Ovary (tissue), 3 donors: Measurements from ENCODE around the gene MYH11.

ENCODE experiments used
- CTCF ChIP-seq, 3 donors: fragments of 450-650 bp in 2 of 3; fragments of 200-600 bp in 1 of 3; IDR thresholded peaks; one replicate each; pipeline versions ENCODE4 v1.5.1 to v1.8.0; 2016 to 2022; ENCODE audit warnings: antibody characterized with exemption in 3 of 3, mild to moderate bottlenecking in 1 of 3
- EP300 ChIP-seq: sonication (generic); formaldehyde crosslinking; IDR thresholded peaks from one replicate; pipeline ENCODE4 v1.6.1; 2017; ENCODE audit warnings: antibody characterized with exemption
- POLR2A ChIP-seq: fragments of 450-650 bp; IDR thresholded peaks from one replicate; pipeline ENCODE4 v1.6.1; 2017; ENCODE audit warnings: antibody characterized with exemption, mild to moderate bottlenecking, moderate library complexity
- donor health status: DM: no; HTN: no; CAD: no.

GRCh38 chr16:15736529-15736928, 120.3 kb downstream of the MYH11 start:
- TF ChIP-seq CTCF (IDR thresholded peaks at IDR 0.05) = no peak
- no peak for TF ChIP-seq EP300
- no peak for TF ChIP-seq POLR2A
